Caco-2 (cell line): ENCODE data around the gene AKAP1. TPM values are rescaled to one million over a fixed set of nuclear protein-coding genes. Genes with fewer than 3 reads are reported as not detected.

Experiments used
- BruUV-seq: library from RNA; stranded (reverse); fragments of 400-500 nt; replicated peaks from 2 replicates; lab custom pipeline; 2021; lab: Mats Ljungman, UMichigan
- CTCF ChIA-PET: fragments of 300-600 bp; sonication (Branson Sonifier 250); formaldehyde crosslinking; loops from one replicate; lab custom pipeline; 2022; ENCODE audit warnings: antibody characterized with exemption; lab: Charles Lee
- POLR2A ChIA-PET: fragments of 300-600 bp; sonication (Branson Sonifier 250); formaldehyde crosslinking; loops from one replicate; lab custom pipeline; 2022; ENCODE audit warnings: antibody characterized with exemption; lab: Charles Lee
- DNase-seq, 2 experiments: peaks; one replicate each; pipeline versions ENCODE4 v3.0.0 to v3.0.0-alpha.2; 2020 to 2022
- H3K27me3 ChIP-seq: replicated peaks from 2 replicates; pipeline ENCODE4 v1.6.0; 2011; ENCODE audit warnings: low read length; ENCODE audit not compliant: control insufficient read depth, insufficient read depth
- H3K36me3 ChIP-seq: 2 replicates; pipeline ENCODE4 v1.5.1; 2011; ENCODE audit warnings: low read length; ENCODE audit not compliant: control insufficient read depth, insufficient read depth
- H3K4me1 ChIP-seq: fragments of 250-450 bp; sonication (Bioruptor Pico); 2 replicates; pipeline ENCODE4 v1.5.1; 2020; ENCODE audit warnings: mild to moderate bottlenecking
- H3K4me3 ChIP-seq: 2 replicates; pipeline ENCODE4 v1.5.1; 2011; ENCODE audit warnings: low read depth, mild to moderate bottlenecking, control low read depth, low read length
- H3K9me3 ChIP-seq: fragments of 250-450 bp; sonication (Bioruptor Pico); 2 replicates; pipeline ENCODE4 v1.5.1; 2020; ENCODE audit warnings: mild to moderate bottlenecking, moderate library complexity
- H3K27ac Mint-ChIP-seq: one replicate; pipeline ENCODE4 v1.8.0; 2022; ENCODE audit warnings: mixed read lengths; ENCODE audit not compliant: unreplicated experiment
- H3K27me3 Mint-ChIP-seq: one replicate; pipeline ENCODE4 v1.8.0; 2022; ENCODE audit warnings: mixed read lengths; ENCODE audit not compliant: insufficient read depth, unreplicated experiment
- H3K36me3 Mint-ChIP-seq: one replicate; pipeline ENCODE4 v1.8.0; 2022; ENCODE audit warnings: mild to moderate bottlenecking, mixed read lengths; ENCODE audit not compliant: insufficient read depth, unreplicated experiment
- H3K4me1 Mint-ChIP-seq: one replicate; pipeline ENCODE4 v1.8.0; 2022; ENCODE audit warnings: low read depth, mixed read lengths; ENCODE audit not compliant: unreplicated experiment
- H3K4me3 Mint-ChIP-seq: one replicate; pipeline ENCODE4 v1.8.0; 2022; ENCODE audit warnings: mild to moderate bottlenecking, moderate library complexity, mixed read lengths; ENCODE audit not compliant: unreplicated experiment
- H3K9me3 Mint-ChIP-seq: one replicate; pipeline ENCODE4 v1.8.0; 2022; ENCODE audit warnings: mixed read lengths; ENCODE audit not compliant: unreplicated experiment
- CTCF ChIP-seq, 2 experiments: fragments of 200-600 bp in 1 of 2; IDR thresholded peaks; 1 replicate in 1 of 2; 2 replicates in 1 of 2; pipeline versions ENCODE4 v1.5.1 to v1.8.0; 2011 to 2022; ENCODE audit warnings: antibody characterized with exemption in 1 of 2, control low read depth in 1 of 2, inconsistent platforms in 1 of 2, low read depth in 1 of 2, low read length in 1 of 2, mild to moderate bottlenecking in 1 of 2, moderate library complexity in 1 of 2; ENCODE audit not compliant: insufficient read depth in 1 of 2, severe bottlenecking in 1 of 2, unreplicated experiment in 1 of 2
- intact Hi-C: fragments of 100-400 bp; cut with micrococcal nuclease; formaldehyde crosslinking; loops from one replicate; pipeline ENCODE4 v1.10.0; 2022; ENCODE audit not compliant: unreplicated experiment
- total RNA-seq: library from RNA; stranded (reverse); gene quantifications from 2 replicates; pipeline ENCODE4 v1.2.3, GENCODE V29; 2022

AKAP1 gene
- total RNA-seq, 1 experiment from 2014 or later, result 87.1 TPM

DNA sequence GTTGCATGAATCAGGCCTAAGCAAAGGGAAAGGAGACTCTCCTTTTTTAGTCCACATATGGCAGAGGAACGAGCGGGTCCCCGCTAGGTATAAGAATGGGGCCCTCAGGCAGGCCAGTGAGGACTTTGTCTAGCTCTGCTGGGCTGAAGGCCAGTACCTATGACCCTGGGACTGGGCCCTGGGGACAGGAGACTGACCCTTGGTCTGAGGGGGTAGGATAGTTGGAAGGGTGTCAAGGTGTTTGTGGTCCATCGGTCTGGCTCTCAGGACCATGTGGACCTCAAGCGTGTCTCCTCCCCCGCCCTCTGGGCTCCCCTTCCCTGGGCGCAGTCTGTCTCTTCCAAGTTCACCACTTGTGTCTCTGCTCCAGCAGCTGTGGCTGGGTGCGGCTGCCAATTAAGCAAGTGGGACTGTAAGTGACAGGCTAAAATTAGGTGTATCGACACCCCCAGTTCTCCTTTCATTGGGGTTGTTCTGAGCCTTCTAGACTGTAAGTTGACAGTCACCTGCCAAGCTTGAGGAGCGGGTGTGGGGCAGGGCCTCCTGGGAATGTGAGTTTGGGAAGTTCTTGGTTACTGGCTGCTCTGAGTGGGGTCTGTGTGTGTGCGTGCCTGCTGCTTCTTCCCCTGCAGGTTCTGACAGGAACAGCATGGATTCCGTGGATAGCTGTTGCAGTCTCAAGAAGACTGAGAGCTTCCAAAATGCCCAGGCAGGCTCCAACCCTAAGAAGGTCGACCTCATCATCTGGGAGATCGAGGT is 24.5 kb downstream of the AKAP1 start:
- Mint-ChIP-seq H3K36me3 (peaks cover 57% of the 10 kb centered on the region), H3K9me3 (no peaks in the 10 kb centered on the region), H3K4me1 (peaks cover 6% of the 10 kb centered on the region), H3K27ac (peak overlapping the region; percentile 9), H3K4me3 (no peak overlapping the region), H3K27me3 (no peaks in the 10 kb centered on the region)
- ChIA-PET CTCF (interaction anchor here (0.5 kb wide), 1 partner anchor 44 kb away, joined by 3 read pairs; no protein-coding TSS in a partner anchor), POLR2A (no interaction called here)
- intact Hi-C loops, result loop anchor here (10.0 kb wide), 1 partner anchor 105 kb away; no protein-coding TSS in a partner anchor
- H3K4me1 ChIP-seq, result peaks cover 13% of the 10 kb centered on the region
- no peak overlapping the region for H3K4me3 ChIP-seq
- peaks cover 8% of the 10 kb centered on the region for H3K36me3 ChIP-seq
- DNase-seq, result peak in 1 of 2 experiments; percentile 26
- H3K9me3 ChIP-seq, result no peaks in the 10 kb centered on the region
- no TSS peak for BruUV-seq
- no peaks in the 10 kb centered on the region for H3K27me3 ChIP-seq
- TF ChIP-seq CTCF (IDR thresholded peaks at IDR 0.05; ENCODE audit: insufficient read depth in 1 of 2, low read depth in 1 of 2, low read length in 1 of 2, severe bottlenecking in 1 of 2, unreplicated experiment in 1 of 2), result peak in 1 of 2 experiments; percentile 32

DNA sequence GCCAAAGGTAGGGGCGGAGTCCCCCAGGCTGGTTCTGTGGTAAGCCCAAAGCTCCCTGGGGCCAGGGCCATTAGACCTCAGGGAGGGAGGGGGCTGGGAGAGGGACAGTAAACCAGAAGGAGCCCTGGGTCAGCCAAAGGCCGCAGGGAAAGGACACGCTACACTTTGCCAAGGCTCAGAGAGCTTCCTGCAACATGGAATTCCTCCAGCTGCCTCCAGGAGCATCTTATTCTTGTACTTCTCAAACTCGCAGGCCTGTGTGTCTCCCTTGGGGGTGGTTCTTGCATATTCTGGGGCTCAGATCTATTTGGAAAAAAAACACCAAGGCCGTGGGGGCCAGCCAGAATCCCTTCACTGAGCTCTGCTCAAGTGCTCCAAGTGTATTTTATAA is 25.1 kb downstream of the AKAP1 start:
- peaks cover 57% of the 10 kb centered on the region for H3K36me3 Mint-ChIP-seq
- no peaks in the 10 kb centered on the region for H3K27me3 Mint-ChIP-seq
- H3K4me3 ChIP-seq, result no peak overlapping the region
- H3K9me3 Mint-ChIP-seq, result no peaks in the 10 kb centered on the region
- no peaks in the 10 kb centered on the region for H3K27me3 ChIP-seq
- H3K36me3 ChIP-seq, result peaks cover 6% of the 10 kb centered on the region
- peaks cover 6% of the 10 kb centered on the region for H3K4me1 Mint-ChIP-seq
- intact Hi-C loops, result loop anchor here (10.0 kb wide), 1 partner anchor 105 kb away; no protein-coding TSS in a partner anchor
- no peak overlapping the region for H3K4me3 Mint-ChIP-seq
- no TSS peak for BruUV-seq
- POLR2A ChIA-PET, result no interaction called here
- peaks cover 13% of the 10 kb centered on the region for H3K4me1 ChIP-seq
- DNase-seq, result no peak
- H3K9me3 ChIP-seq, result no peaks in the 10 kb centered on the region
- no peak for TF ChIP-seq CTCF (IDR thresholded peaks at IDR 0.05; ENCODE audit: insufficient read depth in 1 of 2, low read depth in 1 of 2, low read length in 1 of 2, severe bottlenecking in 1 of 2, unreplicated experiment in 1 of 2)
- CTCF ChIA-PET, result no interaction called here
- peak overlapping the region; percentile 9 for H3K27ac Mint-ChIP-seq

DNA sequence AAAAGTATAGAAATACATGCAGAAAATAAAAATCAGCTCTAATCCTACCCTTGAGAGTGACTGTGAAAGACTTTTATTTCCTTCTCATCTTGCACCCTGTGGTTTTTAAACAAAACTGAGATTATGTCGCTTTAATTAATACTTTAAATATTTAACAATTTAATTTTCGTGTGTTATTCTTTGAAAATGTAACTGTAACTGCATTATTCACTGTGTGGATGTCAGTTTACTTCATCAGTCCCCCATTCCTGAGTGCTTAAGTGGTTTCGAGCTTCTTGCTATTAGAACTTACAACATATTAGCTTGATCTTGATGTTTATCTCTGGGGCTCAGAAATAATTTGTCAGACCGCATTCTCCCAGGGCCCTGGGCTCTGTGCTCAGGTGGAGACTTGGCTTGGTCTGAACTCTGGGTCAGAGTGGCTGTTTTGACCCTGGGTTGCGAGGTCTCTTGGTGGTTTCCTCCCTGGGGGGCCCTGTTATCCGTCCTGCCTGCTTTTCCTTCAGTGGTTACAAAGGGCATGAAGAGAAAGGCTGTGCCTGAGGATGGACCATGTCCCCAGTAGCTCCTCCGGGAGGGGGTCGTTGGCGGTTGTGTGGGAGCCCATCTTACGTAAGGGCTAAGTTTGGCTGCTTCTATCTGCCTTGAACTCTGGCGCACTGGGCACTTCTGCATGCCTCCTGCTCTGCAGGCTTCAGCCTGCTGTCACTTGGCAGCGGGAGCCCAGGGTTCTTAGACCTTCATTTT is 25.7 kb downstream of the AKAP1 start:
- H3K36me3 Mint-ChIP-seq, result peaks cover 56% of the 10 kb centered on the region
- no peak for DNase-seq
- no peaks in the 10 kb centered on the region for H3K27me3 ChIP-seq
- intact Hi-C loops, result loop anchor here (10.0 kb wide), 1 partner anchor 106 kb away; no protein-coding TSS in a partner anchor
- peaks cover 6% of the 10 kb centered on the region for H3K4me1 Mint-ChIP-seq
- ChIA-PET CTCF (interaction anchor here (0.7 kb wide), 1 partner anchor 26 kb away, joined by 3 read pairs; the partner anchor contains the start of gene AKAP1), POLR2A (no interaction called here)
- H3K36me3 ChIP-seq, result peaks cover 6% of the 10 kb centered on the region
- H3K27ac Mint-ChIP-seq, result no peak overlapping the region
- no peaks in the 10 kb centered on the region for H3K9me3 ChIP-seq
- no TSS peak for BruUV-seq
- peaks cover 13% of the 10 kb centered on the region for H3K4me1 ChIP-seq
- no peaks in the 10 kb centered on the region for H3K27me3 Mint-ChIP-seq
- no peaks in the 10 kb centered on the region for H3K9me3 Mint-ChIP-seq
- H3K4me3 ChIP-seq, result no peak overlapping the region
- no peak for TF ChIP-seq CTCF (IDR thresholded peaks at IDR 0.05; ENCODE audit: insufficient read depth in 1 of 2, low read depth in 1 of 2, low read length in 1 of 2, severe bottlenecking in 1 of 2, unreplicated experiment in 1 of 2)
- H3K4me3 Mint-ChIP-seq, result no peak overlapping the region
